Central memory CD4-positive, alpha-beta T cell (primary cell): ENCODE data around the gene FOXL2NB.
"Not testable (repeated sequence)": the region's sequence is repeated elsewhere in the genome, so short reads cannot be mapped to it uniquely, and the experiment has no call there.

ENCODE experiments used
- DNase-seq: peaks from one replicate; pipeline ENCODE4 v3.0.0; 2022
- total RNA-seq, 3 experiments: gene quantifications; one replicate each; lab custom pipeline; 2026; lab: John Stamatoyannopoulos, UW

The FOXL2NB gene
- 0 to 0.04 (median 0) reads per million in 3 experiments for total RNA-seq

- DNase-seq: no peak
Observed at GRCh38 chr3:138946663-138947494, at the start of gene FOXL2NB, which contains the start of gene FOXL2. Gene FOXL2NB, plus strand, starts transcription at chr3:138947217. Its CDS starts 148 bp downstream, at chr3:138947365. Gene FOXL2, minus strand, starts transcription at chr3:138947137. Its CDS starts 415 bp downstream, at chr3:138946722.

GRCh38 chr3:138898301-138898700 is 48.7 kb upstream of the FOXL2NB start:
- DNase-seq: no peak

- no peak for DNase-seq
Observed at GRCh38 chr3:138898708-138899107, 48.3 kb upstream of the FOXL2NB start.

- DNase-seq: no peak
Observed at GRCh38 chr3:138899351-138899991, 47.5 kb upstream of the FOXL2NB start.

- DNase-seq: no peak
Observed at GRCh38 chr3:138901567-138901966, 45.5 kb upstream of the FOXL2NB start.

- no peak for DNase-seq
Observed at GRCh38 chr3:138902171-138902570, 44.8 kb upstream of the FOXL2NB start.

- no peak for DNase-seq
Observed at GRCh38 chr3:138907539-138907938, 39.5 kb upstream of the FOXL2NB start.

GRCh38 chr3:138908846-138909245 is 38.2 kb upstream of the FOXL2NB start:
- DNase-seq: no peak

GRCh38 chr3:138909904-138910303 is 37.1 kb upstream of the FOXL2NB start:
- no peak for DNase-seq

GRCh38 chr3:138911621-138912020 is 35.4 kb upstream of the FOXL2NB start:
- DNase-seq: no peak

- DNase-seq: no peak
Observed at GRCh38 chr3:138912237-138912636, 34.8 kb upstream of the FOXL2NB start.

GRCh38 chr3:138913766-138914165 is 33.3 kb upstream of the FOXL2NB start:
- no peak for DNase-seq

- no peak for DNase-seq
Observed at GRCh38 chr3:138914870-138915502, 32.0 kb upstream of the FOXL2NB start.

- peak; percentile 67 for DNase-seq
Observed at GRCh38 chr3:138915503-138916498, 31.2 kb upstream of the FOXL2NB start.

- no peak for DNase-seq
Observed at GRCh38 chr3:138916824-138917223, 30.2 kb upstream of the FOXL2NB start.

- no peak for DNase-seq
Observed at GRCh38 chr3:138919325-138919724, 27.7 kb upstream of the FOXL2NB start.

GRCh38 chr3:138921316-138922292 is 25.4 kb upstream of the FOXL2NB start:
- DNase-seq: no peak

GRCh38 chr3:138922400-138922799 is 24.6 kb upstream of the FOXL2NB start:
- not testable (repeated sequence) for DNase-seq

GRCh38 chr3:138923531-138923994 is 23.5 kb upstream of the FOXL2NB start:
- peak; percentile 73 for DNase-seq

GRCh38 chr3:138928727-138929372 is 18.2 kb upstream of the FOXL2NB start:
- no peak for DNase-seq
